A673 (cell line): Measurements from ENCODE around the gene BSDC1. TPM values are rescaled to one million over a fixed set of nuclear protein-coding genes. Genes with fewer than 3 reads are reported as not detected.

Experiments
- BruUV-seq: library from RNA; stranded (reverse); fragments of 400-500 nt; replicated peaks from 2 replicates; lab custom pipeline; 2021; lab: Mats Ljungman, UMichigan
- CTCF ChIA-PET: fragments of 300-600 bp; sonication (Branson Sonifier 250); formaldehyde crosslinking; loops from one replicate; lab custom pipeline; 2022; ENCODE audit warnings: antibody characterized with exemption; lab: Charles Lee
- POLR2A ChIA-PET: fragments of 300-600 bp; sonication (Branson Sonifier 250); formaldehyde crosslinking; loops from one replicate; lab custom pipeline; 2022; ENCODE audit warnings: antibody characterized with exemption; ENCODE audit not compliant: low non-redundant PET; lab: Charles Lee
- DNase-seq: peaks from one replicate; pipeline ENCODE4 v3.0.0-alpha.2; 2015; ENCODE audit warnings: low spot score
- H3K27ac ChIP-seq: fragments of 200-600 bp; sonication (generic); 2 replicates; pipeline ENCODE4 v1.5.1; 2016; ENCODE audit warnings: mixed run types, low read depth, mild to moderate bottlenecking, mixed read lengths, antibody characterized with exemption, low read length; ENCODE audit not compliant: poor library complexity, severe bottlenecking
- H3K27me3 ChIP-seq: fragments of 200-600 bp; sonication (generic); replicated peaks from 2 replicates; pipeline ENCODE4 v1.6.1; 2017; ENCODE audit warnings: mixed run types, low read depth, mild to moderate bottlenecking, mixed read lengths, antibody characterized with exemption, low read length; ENCODE audit not compliant: insufficient read depth, poor library complexity
- H3K36me3 ChIP-seq: fragments of 200-600 bp; sonication (generic); 2 replicates; pipeline ENCODE4 v1.6.1; 2016; ENCODE audit warnings: mixed run types, mild to moderate bottlenecking, mixed read lengths, antibody characterized with exemption, low read length; ENCODE audit not compliant: insufficient read depth, poor library complexity, severe bottlenecking
- H3K4me1 ChIP-seq: fragments of 200-600 bp; sonication (generic); 2 replicates; pipeline ENCODE4 v1.6.1; 2017; ENCODE audit warnings: mixed run types, mild to moderate bottlenecking, mixed read lengths, antibody characterized with exemption, low read length; ENCODE audit not compliant: insufficient read depth, poor library complexity, severe bottlenecking
- H3K4me3 ChIP-seq: fragments of 200-600 bp; sonication (generic); 2 replicates; pipeline ENCODE4 v1.5.1; 2016; ENCODE audit warnings: low read depth, mixed run types, mild to moderate bottlenecking, mixed read lengths, low read length; ENCODE audit not compliant: poor library complexity, severe bottlenecking
- H3K9me3 ChIP-seq: fragments of 200-600 bp; sonication (generic); 2 replicates; pipeline ENCODE4 v1.6.1; 2016; ENCODE audit warnings: mixed run types, low read depth, mild to moderate bottlenecking, mixed read lengths, antibody characterized with exemption, low read length; ENCODE audit not compliant: poor library complexity, severe bottlenecking
- CTCF ChIP-seq: fragments of 300-800, 200-600 bp; sonication (generic); conservative IDR thresholded peaks from 2 replicates; pipeline ENCODE4 v1.5.1; 2017; ENCODE audit warnings: low read depth, mild to moderate bottlenecking, antibody characterized with exemption, low read length, moderate library complexity, mixed read lengths
- EZH2 ChIP-seq: fragments of 200-600 bp; sonication (generic); IDR thresholded peaks from 2 replicates; pipeline ENCODE4 v1.6.1; 2017; ENCODE audit warnings: borderline replicate concordance, low read depth, mild to moderate bottlenecking, mixed read lengths, antibody characterized with exemption, low read length; ENCODE audit not compliant: poor library complexity, severe bottlenecking
- intact Hi-C: fragments of 100-400 bp; cut with micrococcal nuclease; formaldehyde crosslinking; loops from one replicate; pipeline ENCODE4 v1.10.0; 2022; ENCODE audit not compliant: unreplicated experiment
- total RNA-seq: library from RNA; stranded (reverse); gene quantifications from 2 replicates; pipeline ENCODE4 v1.2.3, GENCODE V29; 2021

BSDC1 gene
- total RNA-seq, 1 experiment from 2014 or later, result 48.0 TPM

GRCh38 chr1:32372149-32372756, 22.0 kb downstream of the BSDC1 start:
- ChIA-PET CTCF (no interaction called here), POLR2A (interaction anchor here (0.6 kb wide), 1 partner anchor 10 kb away, joined by 4 read pairs; no protein-coding TSS in a partner anchor)
- H3K36me3 ChIP-seq, result peaks cover 44% of the 10 kb centered on the region
- no peaks in the 10 kb centered on the region for H3K4me1 ChIP-seq
- no peak overlapping the region for H3K4me3 ChIP-seq
- no peaks in the 10 kb centered on the region for H3K27me3 ChIP-seq
- H3K9me3 ChIP-seq, result no peaks in the 10 kb centered on the region
- no peak for DNase-seq
- BruUV-seq, result no TSS peak
- intact Hi-C loops, result no loop called here
- TF ChIP-seq EZH2 (no peak), CTCF (no peak)
- H3K27ac ChIP-seq, result no peak overlapping the region

GRCh38 chr1:32367912-32368635, 26.2 kb downstream of the BSDC1 start:
- Histone ChIP-seq H3K36me3 (peaks cover 44% of the 10 kb centered on the region), H3K4me3 (no peak overlapping the region), H3K27ac (no peak overlapping the region), H3K27me3 (no peaks in the 10 kb centered on the region), H3K4me1 (no peaks in the 10 kb centered on the region), H3K9me3 (no peaks in the 10 kb centered on the region)
- TF ChIP-seq CTCF (no peak), EZH2 (no peak)
- POLR2A ChIA-PET, result no interaction called here
- DNase-seq, result no peak
- CTCF ChIA-PET, result interaction anchor here (0.5 kb wide), 1 partner anchor 414 kb away, joined by 5 read pairs; no protein-coding TSS in a partner anchor
- intact Hi-C loops, result no loop called here
- no TSS peak for BruUV-seq

- ChIA-PET CTCF (no interaction called here), POLR2A (no interaction called here)
- Histone ChIP-seq H3K36me3 (peaks cover 32% of the 10 kb centered on the region), H3K27ac (no peak overlapping the region), H3K4me1 (peaks cover 9% of the 10 kb centered on the region), H3K9me3 (no peaks in the 10 kb centered on the region), H3K4me3 (no peak overlapping the region), H3K27me3 (no peaks in the 10 kb centered on the region)
- intact Hi-C loops, result no loop called here
- DNase-seq, result no peak
- TF ChIP-seq CTCF, result no peak
- TF ChIP-seq EZH2, result no peak
- BruUV-seq, result no TSS peak
Measured at GRCh38 chr1:32365445-32365844, 28.8 kb downstream of the BSDC1 start.
